ENCODE results near the gene CXCL16. TPM values are rescaled to one million over a fixed set of nuclear protein-coding genes. Genes with fewer than 3 reads are reported as not detected.
A peak's percentile ranks its signal among the peaks of the same experiment; 100 is the strongest.
"Not testable (repeated sequence)": the region's sequence is repeated elsewhere in the genome, so short reads cannot be mapped to it uniquely, and the experiment has no call there.

Gene CXCL16
- total RNA-seq, 1 donor from 2014 or later, result 12.5 TPM

DNA sequence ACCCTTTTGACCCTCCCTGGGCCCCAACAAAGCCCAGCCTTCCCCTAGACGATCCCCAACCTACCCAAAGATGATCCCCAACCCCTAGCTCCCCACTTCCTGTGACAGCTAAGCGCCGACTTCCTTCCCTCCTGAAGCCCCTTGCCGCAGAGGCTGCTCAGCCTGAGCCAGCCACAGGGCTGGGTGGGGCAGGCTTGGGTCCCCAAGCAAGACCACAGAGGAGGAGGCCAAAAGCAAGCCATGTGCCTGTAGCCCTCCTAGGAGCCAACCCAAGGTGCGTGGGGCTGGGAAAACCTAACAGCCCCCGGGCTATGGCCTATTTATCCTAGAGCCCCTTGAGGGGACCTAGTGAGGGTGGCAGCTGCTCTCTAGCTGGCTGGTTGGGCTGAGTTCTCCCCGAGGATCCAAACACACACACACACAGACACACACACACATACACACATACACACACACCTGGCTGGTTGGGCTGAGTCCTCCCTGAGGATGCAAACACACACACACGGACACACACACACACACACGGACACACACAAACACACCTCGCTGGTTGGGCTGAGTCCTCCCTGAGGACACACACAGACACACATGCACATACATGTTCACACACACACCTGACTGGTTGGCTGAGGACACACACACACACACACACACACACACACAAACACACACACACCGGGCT is 24.5 kb downstream of the CXCL16 start:
- TF ChIP-seq, protein P1, sequence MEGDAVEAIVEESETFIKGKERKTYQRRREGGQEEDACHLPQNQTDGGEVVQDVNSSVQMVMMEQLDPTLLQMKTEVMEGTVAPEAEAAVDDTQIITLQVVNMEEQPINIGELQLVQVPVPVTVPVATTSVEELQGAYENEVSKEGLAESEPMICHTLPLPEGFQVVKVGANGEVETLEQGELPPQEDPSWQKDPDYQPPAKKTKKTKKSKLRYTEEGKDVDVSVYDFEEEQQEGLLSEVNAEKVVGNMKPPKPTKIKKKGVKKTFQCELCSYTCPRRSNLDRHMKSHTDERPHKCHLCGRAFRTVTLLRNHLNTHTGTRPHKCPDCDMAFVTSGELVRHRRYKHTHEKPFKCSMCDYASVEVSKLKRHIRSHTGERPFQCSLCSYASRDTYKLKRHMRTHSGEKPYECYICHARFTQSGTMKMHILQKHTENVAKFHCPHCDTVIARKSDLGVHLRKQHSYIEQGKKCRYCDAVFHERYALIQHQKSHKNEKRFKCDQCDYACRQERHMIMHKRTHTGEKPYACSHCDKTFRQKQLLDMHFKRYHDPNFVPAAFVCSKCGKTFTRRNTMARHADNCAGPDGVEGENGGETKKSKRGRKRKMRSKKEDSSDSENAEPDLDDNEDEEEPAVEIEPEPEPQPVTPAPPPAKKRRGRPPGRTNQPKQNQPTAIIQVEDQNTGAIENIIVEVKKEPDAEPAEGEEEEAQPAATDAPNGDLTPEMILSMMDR (IDR thresholded peaks at IDR 0.05), result no peak
- Histone ChIP-seq H3K36me3 (peaks cover 0 to 25% of the 10 kb centered on the region in 2 donors), H3K27ac (no peak overlapping the region), H3K9me3 (no peaks in the 10 kb centered on the region), H3K4me3 (no peak overlapping the region), H3K27me3 (no peaks in the 10 kb centered on the region), H3K4me1 (peaks cover 0 to 5% of the 10 kb centered on the region in 2 donors)
- no peak for DNase-seq (ENCODE audit: low spot score in 2 of 2)
- intact Hi-C loops (cut with DNase I), result no loop called here

DNA sequence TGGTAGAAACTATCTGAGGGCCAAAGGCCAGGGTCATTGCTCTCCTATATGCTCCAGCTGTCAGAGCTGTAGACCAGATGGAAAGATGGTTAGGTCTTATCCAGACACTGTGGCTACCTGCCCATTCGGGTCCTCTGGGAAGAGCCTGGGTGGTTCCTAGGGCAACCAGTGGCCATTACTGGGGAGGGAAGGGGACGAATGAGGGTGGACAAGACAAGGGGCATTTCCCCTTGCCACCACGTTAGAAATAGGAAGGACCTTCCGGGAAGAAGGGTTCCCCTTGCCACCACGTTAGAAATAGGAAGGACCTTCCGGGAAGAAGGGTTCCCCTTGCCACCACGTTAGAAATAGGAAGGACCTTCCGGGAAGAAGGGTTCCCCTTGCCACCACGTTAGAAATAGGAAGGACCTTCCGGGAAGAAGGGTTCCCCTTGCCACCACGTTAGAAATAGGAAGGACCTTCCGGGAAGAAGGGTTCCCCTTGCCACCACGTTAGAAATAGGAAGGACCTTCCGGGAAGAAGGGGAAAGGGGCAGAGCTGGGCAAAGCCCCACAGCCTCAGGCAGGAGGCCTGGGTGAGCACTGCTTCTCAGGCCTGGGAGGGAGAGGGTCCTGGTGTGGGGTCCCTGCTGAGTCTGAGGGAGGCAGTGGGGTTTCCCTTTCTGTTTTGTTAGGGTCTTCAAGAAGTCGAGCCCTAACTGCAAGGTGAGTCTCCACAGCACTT is 25.2 kb downstream of the CXCL16 start:
- not testable (repeated sequence) for DNase-seq (ENCODE audit: low spot score in 2 of 2); H3K27me3 ChIP-seq; H3K27ac ChIP-seq; H3K4me3 ChIP-seq; H3K4me1 ChIP-seq; H3K9me3 ChIP-seq
- intact Hi-C loops (cut with DNase I), result loop anchor here (5.0 kb wide), 1 partner anchor 173 kb away; no protein-coding TSS in a partner anchor
- H3K36me3 ChIP-seq, result peaks cover 0 to 25% of the 10 kb centered on the region in 2 donors

- no peak for DNase-seq (ENCODE audit: low spot score in 2 of 2)
- H3K27ac ChIP-seq, result peak overlapping the region in 1 of 2 donors; percentile 12
- intact Hi-C loops (cut with DNase I), result loop anchor here (5.0 kb wide), 1 partner anchor 175 kb away; no protein-coding TSS in a partner anchor
These were observed 27.2 kb downstream of the CXCL16 start for GRCh38 chr17:4712526-4712925.

GRCh38 chr17:4711661-4712181 is 28.0 kb downstream of the CXCL16 start:
- peak overlapping the region in 1 of 2 donors; percentile 12 for H3K27ac ChIP-seq
- intact Hi-C loops (cut with DNase I), result loop anchor here (5.0 kb wide), 1 partner anchor 176 kb away; no protein-coding TSS in a partner anchor
- peaks cover 0 to 5% of the 10 kb centered on the region in 2 donors for H3K4me1 ChIP-seq
- TF ChIP-seq, protein P1 (IDR thresholded peaks at IDR 0.05), result no peak
- peak; percentile 26 to 76 for DNase-seq (ENCODE audit: low spot score in 2 of 2)
- no peaks in the 10 kb centered on the region for H3K27me3 ChIP-seq
- peaks cover 0 to 4% of the 10 kb centered on the region in 2 donors for H3K36me3 ChIP-seq
- H3K4me3 ChIP-seq, result peak overlapping the region in 1 of 2 donors; percentile 77
- no peaks in the 10 kb centered on the region for H3K9me3 ChIP-seq

More at GRCh38 chr17:4712526-4712925, 27.2 kb downstream of the CXCL16 start:
- Histone ChIP-seq H3K36me3 (peaks cover 0 to 11% of the 10 kb centered on the region in 2 donors), H3K9me3 (no peaks in the 10 kb centered on the region), H3K27me3 (no peaks in the 10 kb centered on the region), H3K4me3 (peak overlapping the region in 1 of 2 donors; percentile 77), H3K4me1 (peaks cover 0 to 5% of the 10 kb centered on the region in 2 donors)
- TF ChIP-seq, protein P1 (IDR thresholded peaks at IDR 0.05), result no peak

GRCh38 chr17:4710693-4711634 is 28.8 kb downstream of the CXCL16 start:
- peak overlapping the region; percentile 67 to 75 for H3K27ac ChIP-seq
- no peaks in the 10 kb centered on the region for H3K36me3 ChIP-seq
- DNase-seq (ENCODE audit: low spot score in 2 of 2), result no peak
- peaks cover 0 to 5% of the 10 kb centered on the region in 2 donors for H3K4me1 ChIP-seq
- peak overlapping the region; percentile 52 to 77 for H3K4me3 ChIP-seq
- TF ChIP-seq, protein P1 (IDR thresholded peaks at IDR 0.05), result no peak
- intact Hi-C loops (cut with DNase I), result loop anchor here (1.0 to 5.0 kb wide), 3 partner anchors 20 to 176 kb away; partner anchors contain the start of gene MED11
- H3K27me3 ChIP-seq, result no peaks in the 10 kb centered on the region
- no peaks in the 10 kb centered on the region for H3K9me3 ChIP-seq

Data from ascending aorta (tissue), 2 donors.